NCI-H1105 treated with DMSO at 0.1 percent for 48 hours (cell line): ENCODE measurements around the gene SAFB.
A peak's percentile ranks its signal among the peaks of the same experiment; 100 is the strongest.

ENCODE experiments used
- DNase-seq: peaks from one replicate; lab custom pipeline; 2025; lab: John Stamatoyannopoulos, UW

SAFB gene

DNA sequence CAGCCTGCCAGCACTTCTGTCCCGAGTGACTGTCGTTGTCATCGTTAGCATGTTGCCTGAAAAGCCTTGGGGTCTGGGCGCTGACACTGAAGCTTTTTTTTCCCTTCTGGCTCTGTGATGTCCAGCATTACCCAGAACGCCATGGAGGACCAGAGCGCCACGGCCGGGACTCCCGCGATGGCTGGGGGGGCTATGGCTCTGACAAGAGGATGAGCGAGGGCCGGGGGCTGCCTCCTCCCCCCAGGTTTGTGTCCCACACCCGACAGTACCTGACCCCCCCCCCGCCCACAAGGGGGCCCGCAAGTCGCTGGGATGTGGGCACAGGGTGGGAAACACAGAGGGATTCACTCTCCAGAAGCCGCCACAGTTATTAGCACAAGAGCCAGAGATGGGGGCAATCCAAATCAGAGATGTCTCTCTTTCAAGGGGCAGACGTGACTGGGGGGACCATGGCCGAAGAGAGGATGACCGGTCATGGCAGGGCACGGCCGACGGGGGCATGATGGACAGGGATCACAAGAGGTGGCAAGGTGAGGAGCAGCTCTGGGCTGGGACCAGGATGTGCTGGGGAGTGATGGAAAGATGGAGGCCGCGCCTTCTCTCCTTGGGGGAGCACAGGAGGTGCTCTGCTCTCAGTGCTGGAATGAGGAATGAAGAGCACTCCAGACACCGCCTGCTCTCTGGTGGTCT, 44.2 kb downstream of the SAFB start:
- no peak for DNase-seq

DNA sequence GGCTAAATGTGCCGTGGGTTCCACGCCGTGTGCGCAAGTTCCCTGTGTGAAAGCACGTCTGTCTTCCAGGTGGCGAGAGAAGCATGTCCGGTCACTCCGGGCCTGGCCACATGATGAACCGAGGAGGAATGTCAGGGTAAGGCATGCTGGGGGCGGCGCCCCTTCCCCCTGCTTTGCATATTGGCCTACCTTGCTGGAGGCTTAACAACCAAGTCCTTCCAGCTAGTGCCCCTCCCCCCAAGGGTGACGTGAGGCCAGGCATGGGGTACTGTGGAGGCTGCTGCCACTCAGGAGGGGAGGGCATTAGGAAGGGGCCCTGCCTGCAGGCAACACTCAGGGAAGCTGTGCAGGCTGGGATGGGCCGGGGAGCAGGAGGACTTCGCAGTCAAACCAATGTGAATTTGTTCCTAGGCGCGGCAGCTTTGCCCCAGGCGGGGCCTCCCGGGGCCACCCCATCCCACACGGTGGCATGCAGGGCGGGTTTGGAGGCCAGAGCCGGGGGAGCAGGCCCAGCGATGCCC, 44.9 kb downstream of the SAFB start:
- no peak for DNase-seq

DNA sequence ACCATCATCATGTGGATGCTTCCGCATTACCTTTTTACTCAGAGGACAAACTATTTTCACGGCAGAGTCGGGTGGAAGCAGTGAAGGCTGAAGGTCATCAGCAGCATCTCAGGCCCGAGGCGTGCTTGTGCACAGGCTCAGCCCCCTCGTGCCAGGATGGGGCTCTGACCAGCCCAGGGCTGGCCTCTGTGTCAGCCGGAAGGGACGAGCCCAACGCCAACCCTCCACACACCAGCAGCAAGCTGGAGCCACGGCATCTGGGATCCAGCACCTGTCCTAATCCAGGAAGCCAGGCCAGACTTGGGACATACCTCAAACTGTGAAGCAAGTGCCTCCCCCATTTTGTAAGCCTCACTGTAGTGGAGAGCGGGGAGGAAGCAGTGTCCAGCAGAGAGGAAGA, 46.3 kb downstream of the SAFB start:
- no peak for DNase-seq

DNA sequence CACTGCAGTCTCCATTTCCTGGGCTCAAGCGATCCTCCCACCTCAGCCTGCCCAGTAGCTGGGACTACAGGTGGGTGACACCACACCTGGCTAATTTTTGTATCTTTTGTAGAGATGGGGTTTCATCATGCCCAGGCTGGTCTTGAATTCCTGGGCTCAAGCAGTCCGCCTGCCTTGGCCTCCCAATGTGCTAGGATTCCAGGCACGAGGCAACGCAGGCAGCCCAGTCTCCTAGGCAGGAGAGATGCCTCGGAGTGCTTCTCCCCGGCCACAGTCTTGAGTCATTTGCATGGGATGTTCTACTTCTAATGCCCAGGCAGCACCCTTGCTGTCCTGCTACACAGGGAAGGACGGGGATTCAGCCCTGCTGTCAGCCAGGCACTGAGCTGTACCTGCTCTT, 48.7 kb downstream of the SAFB start:
- no peak for DNase-seq

DNA sequence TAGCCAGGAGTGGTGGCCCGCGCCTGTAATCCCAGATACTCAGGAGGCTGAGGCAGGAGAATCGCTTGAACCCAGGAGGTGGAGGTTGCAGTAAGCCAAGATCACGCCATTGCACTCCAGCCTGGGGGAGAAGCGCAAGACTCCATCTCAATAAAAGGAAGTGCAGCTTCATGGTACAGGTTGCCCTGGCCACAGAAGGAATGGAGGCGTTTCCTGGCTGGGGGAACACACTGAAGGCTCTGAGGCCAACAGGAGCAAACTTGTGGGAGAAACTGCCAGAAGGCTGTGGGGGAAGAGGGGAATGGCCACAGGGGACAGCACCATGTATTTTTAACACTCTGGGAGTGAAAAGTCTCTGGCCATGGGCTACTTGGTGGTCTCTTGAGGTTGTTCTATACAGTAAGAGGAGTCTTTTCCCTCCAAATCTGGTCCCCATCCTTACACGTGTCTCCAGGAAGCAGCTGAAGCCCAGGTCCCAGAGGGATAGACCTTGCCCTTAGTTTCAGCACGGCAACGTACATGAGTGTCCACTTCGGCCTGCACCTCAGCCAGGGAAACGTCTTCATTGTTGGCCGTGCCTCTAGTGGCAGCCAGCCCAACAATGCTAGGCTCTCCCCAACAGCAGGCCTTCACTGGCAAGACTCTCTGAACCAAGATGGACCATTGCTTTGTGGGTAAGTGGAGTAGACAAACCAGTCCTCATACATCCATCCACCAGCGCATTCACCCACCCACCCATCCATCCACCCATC, 50.0 kb downstream of the SAFB start:
- no peak for DNase-seq

DNA sequence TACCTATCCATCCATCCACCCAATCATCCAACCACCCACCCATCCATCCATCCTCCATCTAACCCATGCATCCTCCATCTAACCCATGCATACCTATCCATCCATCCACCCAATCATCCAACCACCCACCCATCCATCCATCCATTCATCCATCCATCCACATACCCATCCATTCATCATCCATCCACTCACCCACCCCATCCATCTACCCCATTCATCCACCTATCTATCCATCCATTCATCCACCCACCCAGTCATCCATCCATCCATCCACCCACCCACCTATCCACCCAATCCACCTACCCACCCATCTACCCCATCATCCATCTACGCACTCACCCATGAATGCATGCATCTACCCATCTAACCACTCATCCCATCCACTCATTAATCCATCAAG, 50.9 kb downstream of the SAFB start:
- DNase-seq, result no peak

DNA sequence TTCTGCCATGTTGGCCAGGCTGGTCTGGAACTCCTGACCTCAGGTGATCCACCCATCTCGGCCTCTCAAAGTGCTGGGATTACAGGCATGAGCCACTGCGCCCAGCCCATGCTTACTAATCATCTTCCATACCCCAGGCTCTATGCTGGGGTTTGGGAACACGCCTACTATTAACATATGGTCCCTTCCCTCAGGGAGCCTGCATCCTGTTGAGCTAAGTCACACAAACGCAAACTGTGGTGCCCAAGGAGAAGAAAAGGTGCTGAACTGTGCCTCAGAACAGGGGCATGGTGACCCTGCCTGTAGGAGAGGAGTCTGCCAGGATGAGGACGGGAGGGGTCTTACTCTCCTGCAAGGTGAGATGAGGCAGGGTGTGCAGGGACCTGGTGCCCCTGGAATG, 51.8 kb downstream of the SAFB start:
- no peak for DNase-seq

DNA sequence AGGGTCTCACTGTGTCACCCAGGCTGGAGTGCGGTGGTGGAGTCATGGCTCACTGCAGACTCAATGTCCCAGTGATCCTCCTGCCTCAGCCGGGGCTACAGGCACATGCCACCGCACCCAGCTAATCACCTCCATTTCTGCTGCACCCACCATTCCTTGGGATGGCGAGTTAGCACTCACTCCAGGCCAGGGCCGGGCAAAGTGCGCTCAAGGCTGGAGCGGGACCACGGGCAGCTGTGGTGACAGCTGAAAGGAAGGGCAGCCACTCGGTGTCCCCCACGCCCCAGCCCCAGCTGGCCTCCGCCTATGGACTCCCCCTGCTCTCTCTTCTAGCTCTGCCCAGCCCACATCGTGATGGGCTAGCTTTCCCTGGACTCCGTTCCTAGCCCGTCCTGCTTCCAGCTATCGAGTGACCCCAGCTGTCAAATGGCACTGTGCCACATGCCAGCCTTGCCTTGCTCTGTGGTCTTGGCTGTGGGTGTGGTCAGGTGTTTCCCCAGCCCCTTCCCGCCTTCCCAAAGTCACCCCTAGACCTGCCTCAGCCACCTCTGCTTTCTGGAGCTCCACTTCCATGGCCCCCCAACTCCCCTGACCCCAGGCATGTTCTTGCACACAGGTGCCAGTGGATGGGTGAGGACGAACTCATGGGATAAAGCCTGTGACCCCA, 53.4 kb downstream of the SAFB start:
- no peak for DNase-seq

DNA sequence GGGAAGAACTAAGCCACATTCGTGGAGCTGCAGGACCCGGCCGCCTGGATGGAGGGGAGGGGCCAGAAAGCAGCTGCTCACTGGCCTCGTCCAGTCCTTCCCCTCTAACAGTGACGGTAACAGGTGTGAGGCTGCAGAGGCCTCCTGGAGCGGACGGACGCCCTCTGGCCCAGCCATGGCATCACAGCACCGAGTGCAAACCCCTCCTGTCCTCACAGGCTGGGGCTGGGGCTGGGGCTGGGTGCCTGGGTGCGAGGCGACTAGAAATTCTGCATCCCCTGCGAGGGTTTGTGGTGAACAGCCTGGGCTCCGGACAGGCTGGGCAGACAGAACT, 53.9 kb downstream of the SAFB start:
- DNase-seq, result no peak

DNA sequence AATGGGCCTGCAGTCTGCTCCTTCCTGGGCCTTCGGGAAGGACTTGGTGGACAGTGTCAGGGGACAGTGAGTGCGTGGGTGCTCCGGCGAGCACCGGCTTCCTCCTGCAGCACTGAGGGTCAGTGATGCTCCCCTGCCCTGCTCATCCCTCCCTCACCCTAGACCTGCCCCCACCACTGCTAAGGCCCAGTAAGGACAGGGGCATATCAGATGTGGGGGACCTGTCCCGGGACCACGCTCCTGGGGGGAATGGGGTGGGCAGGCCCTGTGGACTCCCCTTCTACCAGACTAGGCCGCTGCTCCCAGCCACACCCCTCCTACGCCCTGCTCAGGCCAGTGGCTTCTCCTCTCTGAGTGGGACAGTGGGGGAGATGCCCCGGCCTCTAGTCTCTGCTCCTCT, 54.3 kb downstream of the SAFB start:
- no peak for DNase-seq

DNA sequence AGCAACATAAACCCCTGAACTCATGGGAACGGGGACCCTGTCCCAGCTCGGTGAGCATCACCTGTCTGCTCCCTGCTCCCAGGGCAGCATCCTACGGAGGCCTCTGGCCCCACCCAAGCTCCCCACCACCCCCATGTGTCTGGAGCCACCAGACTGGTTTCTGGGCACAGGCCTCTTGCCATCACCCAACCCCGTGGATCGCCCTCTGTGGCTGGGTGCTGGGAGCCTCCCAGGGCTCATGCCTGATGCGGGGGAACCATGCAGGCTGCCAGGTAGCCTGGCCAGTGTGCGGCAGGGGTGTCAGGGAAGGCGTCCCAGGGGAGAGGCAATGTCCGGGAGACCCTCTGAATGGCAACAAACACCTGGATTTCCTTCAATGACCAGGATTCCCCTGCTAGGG, 54.7 kb downstream of the SAFB start:
- DNase-seq, result no peak

DNA sequence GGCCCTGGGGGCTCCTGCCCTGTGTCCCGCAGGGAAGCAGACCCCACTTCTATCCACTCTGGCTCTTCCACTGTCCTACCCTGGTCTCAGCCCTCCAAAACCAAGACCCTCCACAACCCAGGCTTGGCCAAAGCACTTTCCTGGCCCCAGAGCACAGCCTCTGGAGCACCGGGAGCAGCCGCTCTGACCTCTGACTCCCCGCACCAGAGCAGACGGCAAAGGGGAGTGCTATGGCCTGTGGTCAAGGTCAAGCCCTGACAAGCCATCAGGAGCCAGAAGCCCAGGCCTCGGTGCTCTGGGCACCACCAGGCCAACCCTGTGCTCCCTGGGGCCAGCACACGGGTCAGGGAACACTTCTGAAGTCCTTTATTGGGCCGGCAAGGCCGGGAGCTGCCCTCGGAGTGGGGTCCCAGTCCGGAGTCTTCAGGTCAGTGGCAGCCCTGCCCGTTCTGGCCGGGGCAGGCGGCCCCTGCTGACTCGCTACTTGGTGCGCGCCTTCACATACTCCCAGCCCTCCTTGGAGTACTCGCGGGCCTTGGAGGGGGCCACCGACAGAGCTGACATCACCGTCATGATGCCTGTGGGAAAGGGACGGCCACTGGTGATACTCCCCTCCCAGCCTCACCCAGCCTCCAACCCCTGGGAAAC, 55.3 kb downstream of the SAFB start:
- no peak for DNase-seq

DNA sequence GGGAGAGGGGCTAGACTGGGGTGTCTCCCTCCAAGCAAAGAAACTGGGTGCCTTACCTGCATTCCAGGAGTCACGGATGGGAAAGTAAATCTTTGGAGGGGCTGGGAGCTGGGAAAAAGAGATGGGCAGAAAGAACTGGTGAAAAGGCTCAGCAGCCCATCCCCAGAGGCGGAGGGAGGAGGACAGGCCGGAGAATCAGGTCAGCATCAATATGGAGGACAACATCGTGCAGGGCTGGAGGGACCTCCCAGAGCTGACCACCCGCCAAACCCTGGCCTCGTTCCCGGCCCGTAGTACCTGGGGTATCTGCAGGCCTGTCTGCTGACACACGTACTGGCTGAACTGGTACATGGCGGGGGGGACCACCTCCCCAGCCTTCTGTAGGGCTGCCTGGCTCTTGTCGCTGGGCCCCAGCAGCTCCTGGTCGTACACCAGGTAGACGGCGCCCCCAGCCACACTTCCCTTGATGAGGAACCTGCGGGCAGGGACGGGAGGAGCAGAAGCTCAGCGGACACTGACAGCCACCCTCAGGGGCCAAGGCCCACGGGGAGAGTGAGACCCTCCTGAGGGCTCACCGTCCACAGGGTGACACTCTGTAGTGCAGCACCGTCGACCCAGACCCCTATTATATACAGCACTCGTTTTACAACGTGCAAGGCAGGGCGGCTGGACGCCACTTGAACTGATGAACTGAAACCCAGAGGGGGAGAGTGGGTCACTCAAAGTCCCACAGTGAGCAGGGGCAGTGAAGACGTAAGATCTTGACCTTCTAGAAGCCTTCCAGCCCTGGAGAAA, 56.6 kb downstream of the SAFB start:
- no peak for DNase-seq

DNA sequence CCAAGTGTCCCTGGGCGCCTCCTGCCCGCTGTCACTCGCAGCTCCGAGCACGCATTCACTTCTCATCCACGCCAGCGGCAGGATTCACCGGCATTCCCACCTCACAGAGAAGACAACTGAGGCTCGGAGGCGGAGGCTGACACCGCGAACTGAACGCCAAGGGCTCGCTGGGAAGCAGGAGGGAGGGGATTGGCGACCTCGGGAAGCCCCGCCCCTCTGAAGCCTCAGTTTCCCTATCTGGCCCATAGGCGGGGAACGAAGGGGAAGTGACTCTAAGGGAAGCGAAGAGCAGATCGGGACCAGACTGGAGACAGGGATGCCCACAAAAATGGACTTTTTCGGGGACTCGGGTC, 57.2 kb downstream of the SAFB start:
- DNase-seq, result no peak

DNA sequence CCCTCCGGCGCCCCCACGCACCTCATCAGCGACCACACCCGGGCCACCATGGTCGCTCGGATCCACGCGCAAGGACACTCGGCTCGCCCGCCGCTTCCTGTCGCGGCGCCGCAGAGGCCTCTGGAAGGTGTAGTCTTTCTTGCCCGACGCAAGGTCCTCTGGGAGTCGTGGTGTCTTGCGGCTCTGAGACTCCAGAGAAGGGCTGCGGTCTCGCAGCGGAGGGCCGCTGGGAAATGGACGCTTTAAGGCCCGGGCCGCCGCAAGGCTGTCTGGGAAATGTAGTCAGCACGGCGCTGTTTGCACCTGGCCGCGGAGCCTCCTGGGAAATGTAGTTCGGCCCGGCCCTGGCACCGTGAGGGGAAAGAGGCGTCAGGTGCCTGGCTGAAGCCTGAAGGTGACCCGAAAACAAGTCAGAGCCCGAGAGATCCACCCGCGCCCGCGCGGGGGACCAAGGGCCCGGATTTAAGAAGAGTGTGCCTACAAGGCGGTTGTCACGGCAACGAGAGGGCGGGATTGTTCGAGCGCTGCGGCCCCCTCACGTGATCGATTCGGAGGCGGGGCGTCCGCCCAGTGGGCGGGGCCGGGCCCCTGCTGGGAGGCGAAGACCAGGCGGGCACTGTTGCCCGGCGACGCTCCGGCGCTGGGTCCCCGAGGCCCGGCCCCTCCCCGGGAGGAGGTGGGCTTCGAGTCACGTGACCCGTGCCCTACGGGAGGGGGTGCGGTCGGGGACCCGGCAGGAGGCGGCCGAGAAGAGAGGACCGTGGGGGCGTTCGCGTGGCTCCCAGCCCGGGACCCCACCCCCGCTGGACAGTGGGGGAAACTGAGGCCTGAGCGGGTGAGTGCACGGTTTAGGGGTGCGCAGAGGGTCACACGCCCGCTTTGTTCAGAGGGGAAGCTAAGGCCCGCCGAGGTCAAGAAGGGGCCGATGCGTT, 57.8 kb downstream of the SAFB start, which contains the start of the genes HSD11B1L and MICOS13:
Gene HSD11B1L (plus strand): TSS at position 591 of the 932 bp plus-strand sequence. CDS start 3,806 bp downstream, outside the sequence.
Gene MICOS13 (minus strand): TSS at position 80 of the 932 bp plus-strand sequence. CDS start 30 bp downstream, at position 50.
- peak; percentile 99 for DNase-seq

DNA sequence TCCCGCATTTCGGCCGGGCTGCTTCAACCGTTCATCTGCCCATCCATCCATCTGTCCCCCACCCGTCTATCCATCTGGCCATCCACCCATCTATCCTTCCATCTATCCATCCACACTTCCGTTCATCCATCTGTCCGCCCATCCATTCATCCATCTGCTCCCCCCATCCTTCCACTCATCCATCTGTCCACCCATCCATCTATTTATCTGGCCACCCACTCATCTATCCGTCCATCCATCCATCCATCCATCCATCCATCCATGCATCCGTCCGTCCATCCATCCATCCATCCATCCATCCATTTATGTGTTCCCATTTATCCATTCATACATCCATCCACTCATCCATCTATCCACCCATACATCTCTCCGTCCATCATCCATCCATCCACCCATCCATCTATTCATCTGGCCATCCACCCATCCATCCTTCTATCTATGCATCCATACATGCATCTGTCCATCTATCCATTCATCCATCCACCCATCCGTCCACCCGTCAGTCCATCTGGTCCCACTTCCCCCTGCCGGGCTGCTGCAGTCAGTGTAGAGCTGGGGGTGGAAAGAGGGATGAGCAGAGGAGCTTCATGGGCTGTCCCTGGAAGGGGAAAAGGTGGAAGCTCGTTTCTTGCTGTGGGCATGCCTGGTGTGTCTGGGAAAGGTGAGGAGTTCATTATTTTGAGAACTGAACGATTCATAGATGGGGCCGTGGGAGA, 58.7 kb downstream of the SAFB start:
- DNase-seq, result no peak

DNA sequence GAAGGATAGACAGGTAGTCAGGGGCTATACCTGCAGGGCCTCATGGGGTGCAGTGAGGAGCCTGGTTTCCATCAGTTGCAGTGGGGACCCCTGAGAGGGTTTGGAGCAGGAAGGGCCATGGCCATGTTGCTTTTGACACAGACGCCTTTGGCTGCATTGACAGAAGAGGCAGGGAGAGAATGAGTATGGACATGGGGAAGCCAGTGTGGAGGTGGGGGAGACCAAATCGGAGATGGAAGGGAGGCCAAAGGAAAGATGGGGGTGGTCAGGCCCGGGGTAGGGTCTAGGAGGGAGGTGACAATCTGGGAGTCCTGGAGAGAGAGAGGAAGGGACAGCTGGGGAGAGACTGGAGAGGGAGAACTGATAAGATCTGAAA, 59.2 kb downstream of the SAFB start:
- no peak for DNase-seq

DNA sequence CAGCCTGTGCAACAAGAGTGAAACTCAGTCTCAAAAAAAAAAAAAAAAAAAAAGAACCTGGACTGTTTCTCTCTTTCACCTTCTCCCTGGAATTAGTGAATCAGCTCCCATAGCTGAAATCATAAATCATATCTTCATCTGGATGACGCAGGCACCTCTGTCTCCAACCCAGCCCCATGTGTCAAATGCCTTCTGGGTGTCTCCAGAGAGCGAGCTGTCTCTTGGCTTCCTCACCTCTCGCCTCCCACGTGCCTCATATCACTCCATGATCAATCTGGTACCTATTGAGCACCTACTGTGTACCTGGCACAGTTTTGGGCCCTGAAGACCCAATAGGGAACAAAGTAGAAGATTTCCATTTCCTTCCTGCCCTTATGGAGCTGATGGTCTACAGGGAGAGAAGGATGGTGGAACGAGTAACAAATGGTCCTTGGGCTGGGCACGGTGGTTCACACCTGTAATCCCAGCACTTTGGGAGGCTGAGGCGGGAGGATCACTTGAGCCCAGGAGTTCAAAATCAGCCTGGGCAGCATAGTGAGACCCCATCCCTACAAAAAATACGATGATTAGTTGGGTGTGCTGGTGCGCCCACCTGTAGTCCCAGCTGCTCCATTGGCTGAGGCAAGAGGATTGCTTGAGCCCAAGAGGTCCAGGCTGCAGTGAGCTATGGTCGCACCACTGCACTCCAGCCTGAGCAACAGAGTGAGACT, 60.4 kb downstream of the SAFB start:
- no peak for DNase-seq

DNA sequence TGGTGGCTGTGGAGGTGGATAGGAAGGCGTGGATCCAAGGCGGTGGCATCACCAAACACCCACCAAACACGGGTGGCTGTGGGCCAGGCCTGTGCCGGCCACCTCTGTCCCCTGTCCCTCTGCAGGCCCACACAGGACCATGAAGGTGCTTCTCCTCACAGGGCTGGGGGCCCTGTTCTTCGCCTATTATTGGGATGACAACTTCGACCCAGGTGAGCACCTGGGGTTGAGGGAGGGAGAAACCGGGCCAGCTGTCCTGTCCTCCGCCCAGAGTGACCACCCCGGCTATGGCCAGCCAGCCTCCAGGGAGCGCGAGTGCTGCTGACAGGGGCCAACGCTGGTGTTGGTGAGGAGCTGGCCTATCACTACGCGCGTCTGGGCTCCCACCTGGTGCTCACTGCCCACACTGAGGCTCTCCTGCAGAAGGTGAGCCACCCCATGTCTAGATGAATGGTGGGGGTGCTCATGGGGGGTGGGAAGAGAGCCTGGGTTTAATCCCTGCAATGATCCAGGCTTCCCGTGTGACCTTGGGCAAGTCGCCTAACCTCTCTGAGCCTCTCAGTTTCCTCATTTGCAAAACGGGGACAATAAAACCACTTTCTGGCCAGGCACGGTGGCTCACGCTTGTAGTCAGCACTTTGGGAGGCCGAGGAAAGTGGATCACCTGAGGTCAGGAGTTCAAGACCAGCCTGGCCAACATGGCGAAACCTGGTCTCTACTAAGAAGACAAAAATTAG, 62.0 kb downstream of the SAFB start:
- DNase-seq, result no peak
